ENCODE measurements around the gene ATP5F1D. TPM values are rescaled to one million over a fixed set of nuclear protein-coding genes. Genes with fewer than 3 reads are reported as not detected.
A peak's percentile ranks its signal among the peaks of the same experiment; 100 is the strongest.

The ATP5F1D gene
- total and polyA plus RNA-seq, 2 donors (not counting 1 experiment from before 2014, with no cell fraction given): 150 to 166 TPM

DNA sequence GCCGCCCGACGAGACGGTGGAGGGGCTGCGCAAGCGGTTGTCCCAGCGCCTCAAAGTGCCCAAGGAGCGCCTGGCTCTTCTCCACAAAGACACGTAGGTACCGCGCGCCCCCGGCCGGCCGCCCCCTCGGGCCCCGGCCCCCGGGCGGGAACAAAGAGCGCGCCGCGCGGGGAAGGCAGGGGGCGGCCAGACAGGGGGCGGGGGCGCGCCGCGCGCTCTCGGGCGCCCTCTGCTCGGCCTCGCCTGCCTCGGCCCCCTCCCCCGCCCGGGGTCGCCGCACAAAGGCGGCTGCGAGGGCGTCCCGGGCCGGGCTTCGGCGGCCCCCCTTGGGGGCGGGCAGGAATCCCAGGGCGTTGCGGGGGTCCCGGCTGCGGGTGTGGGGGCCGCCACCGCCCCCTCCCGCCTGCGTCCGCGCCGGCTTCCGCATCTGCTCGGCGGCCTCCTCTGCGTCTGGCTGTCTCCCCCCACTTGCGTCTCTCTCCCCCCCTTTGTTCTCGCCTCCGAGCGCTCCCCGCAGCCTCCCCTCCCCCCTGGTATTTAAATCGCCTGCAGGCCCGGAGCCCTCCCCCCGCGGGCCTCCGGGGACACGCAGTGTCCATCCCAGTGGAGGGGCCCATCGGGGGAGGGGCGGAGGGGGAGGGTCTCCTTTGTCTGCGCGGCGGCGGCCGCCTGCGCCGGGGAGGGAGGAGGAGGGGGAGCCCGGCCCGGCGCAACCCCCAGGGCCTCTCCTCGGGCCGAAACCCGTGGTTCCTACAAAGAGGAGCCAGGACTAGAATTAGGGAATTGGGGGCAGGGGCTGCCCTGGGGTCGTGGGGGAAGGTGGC, 9.1 kb downstream of the ATP5F1D start:
- Histone ChIP-seq H3K27ac (ENCODE audit: low read length in 2 of 2) (peak overlapping the region; percentile 74 to 89), H3K36me3 (replicated peaks in 1 of 2; ENCODE audit: control extremely low read depth in 1 of 2, control insufficient read depth in 1 of 2, extremely low read depth in 1 of 2, insufficient read depth in 2 of 2, low read length in 1 of 2) (peaks cover 0 to 28% of the 10 kb centered on the region in 2 experiments), H2AFZ (ENCODE audit: insufficient read depth, low read depth, low read length, poor library complexity, severe bottlenecking) (no peak overlapping the region), H3K9ac (ENCODE audit: low read length) (peak overlapping the region; percentile 86), H3K4me3 (ENCODE audit: control extremely low read depth in 1 of 5, extremely low read depth in 1 of 5, insufficient read depth in 1 of 5, low read depth in 2 of 5, low read length in 4 of 5) (peak overlapping the region; percentile 61 to 92 (median 86)), H3K9me3 (ENCODE audit: control extremely low read depth in 1 of 3, control insufficient read depth in 2 of 3, insufficient read depth in 1 of 3, low read length in 2 of 3) (no peaks in the 10 kb centered on the region), H3K4me1 (ENCODE audit: control insufficient read depth in 2 of 2, insufficient read depth in 2 of 2, low read length in 2 of 2) (peaks cover 33 to 56% of the 10 kb centered on the region in 2 donors), H3K79me2 (ENCODE audit: control insufficient read depth, insufficient read depth, low read length) (peaks cover 53% of the 10 kb centered on the region), H3K27me3 (replicated peaks in 1 of 4; ENCODE audit: control extremely low read depth in 1 of 4, control insufficient read depth in 3 of 4, insufficient read depth in 4 of 4, low read length in 3 of 4) (no peaks in the 10 kb centered on the region), H4K20me1 (ENCODE audit: control insufficient read depth, insufficient read depth, low read length, poor library complexity, severe bottlenecking) (peaks cover 54% of the 10 kb centered on the region), H3K4me2 (replicated peaks; ENCODE audit: low read depth, low read length, poor library complexity, severe bottlenecking) (peak overlapping the region; percentile 98)
- Mint-ChIP-seq H3K27ac (peak overlapping the region; percentile 92), H3K9me3 (ENCODE audit: insufficient read depth) (no peaks in the 10 kb centered on the region), H3K4me1 (peaks cover 35% of the 10 kb centered on the region), H3K4me3 (peak overlapping the region; percentile 91), H3K27me3 (no peaks in the 10 kb centered on the region)
- TF ChIP-seq, protein P1, sequence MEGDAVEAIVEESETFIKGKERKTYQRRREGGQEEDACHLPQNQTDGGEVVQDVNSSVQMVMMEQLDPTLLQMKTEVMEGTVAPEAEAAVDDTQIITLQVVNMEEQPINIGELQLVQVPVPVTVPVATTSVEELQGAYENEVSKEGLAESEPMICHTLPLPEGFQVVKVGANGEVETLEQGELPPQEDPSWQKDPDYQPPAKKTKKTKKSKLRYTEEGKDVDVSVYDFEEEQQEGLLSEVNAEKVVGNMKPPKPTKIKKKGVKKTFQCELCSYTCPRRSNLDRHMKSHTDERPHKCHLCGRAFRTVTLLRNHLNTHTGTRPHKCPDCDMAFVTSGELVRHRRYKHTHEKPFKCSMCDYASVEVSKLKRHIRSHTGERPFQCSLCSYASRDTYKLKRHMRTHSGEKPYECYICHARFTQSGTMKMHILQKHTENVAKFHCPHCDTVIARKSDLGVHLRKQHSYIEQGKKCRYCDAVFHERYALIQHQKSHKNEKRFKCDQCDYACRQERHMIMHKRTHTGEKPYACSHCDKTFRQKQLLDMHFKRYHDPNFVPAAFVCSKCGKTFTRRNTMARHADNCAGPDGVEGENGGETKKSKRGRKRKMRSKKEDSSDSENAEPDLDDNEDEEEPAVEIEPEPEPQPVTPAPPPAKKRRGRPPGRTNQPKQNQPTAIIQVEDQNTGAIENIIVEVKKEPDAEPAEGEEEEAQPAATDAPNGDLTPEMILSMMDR (IDR thresholded peaks at IDR 0.05): no peak
- no peak for TF ChIP-seq EZH2 (IDR thresholded peaks at IDR 0.05; ENCODE audit: borderline replicate concordance, insufficient read depth, low read depth, low read length, poor library complexity, severe bottlenecking)
- ChIA-PET CTCF (interaction anchor here (2.3 to 5.8 kb wide), 2 partner anchors 14 to 16 kb away, joined by 31 to 113 read pairs; no protein-coding TSS in a partner anchor), POLR2A (interaction anchor here (1.0 to 10.7 kb wide), 4 partner anchors 9 to 15 kb away, joined by 3 to 305 read pairs (median 22); partner anchors contain the start of gene CIRBP)
- ATAC-seq (ENCODE audit: low read depth) (no peak), DNase-seq (peak; percentile 86)
- under 1% methylated on average over 75 of the region's 90 CpGs for WGBS (ENCODE audit: insufficient coverage)
- intact Hi-C loops (cut with micrococcal nuclease): no loop called here
